H9 (cell line): Measurements from ENCODE around the gene PLD1. TPM values are rescaled to one million over a fixed set of nuclear protein-coding genes. Genes with fewer than 3 reads are reported as not detected.
A peak's percentile ranks its signal among the peaks of the same experiment; 100 is the strongest.

Source experiments
- DNase-seq: peaks from one replicate; pipeline ENCODE4 v3.0.0-alpha.2; 2017
- H2AFZ ChIP-seq: one replicate; pipeline ENCODE4 v1.6.1; 2013; ENCODE audit warnings: mild to moderate bottlenecking, low read length, control low read depth, moderate library complexity
- H2AK5ac ChIP-seq: 2 replicates; pipeline ENCODE4 v1.6.1; 2013; ENCODE audit warnings: low read length, control low read depth, mixed read lengths; ENCODE audit not compliant: insufficient read length
- H2BK120ac ChIP-seq: one replicate; pipeline ENCODE4 v1.6.1; 2013; ENCODE audit warnings: low read depth, mild to moderate bottlenecking, low read length, control low read depth, inconsistent platforms; ENCODE audit not compliant: poor library complexity, severe bottlenecking
- H2BK12ac ChIP-seq: 2 replicates; pipeline ENCODE4 v1.6.1; 2013; ENCODE audit warnings: low read length, control low read depth, mixed read lengths, low read depth; ENCODE audit not compliant: insufficient read length
- H2BK15ac ChIP-seq: 2 replicates; pipeline ENCODE4 v1.6.1; 2013; ENCODE audit warnings: low read depth, low read length, control low read depth
- H2BK20ac ChIP-seq: one replicate; pipeline ENCODE4 v1.6.1; 2013; ENCODE audit warnings: low read depth, mild to moderate bottlenecking, low read length, control low read depth, inconsistent platforms; ENCODE audit not compliant: poor library complexity, severe bottlenecking
- H2BK5ac ChIP-seq: 2 replicates; pipeline ENCODE4 v1.6.1; 2013; ENCODE audit warnings: low read length, control low read depth, mixed read lengths; ENCODE audit not compliant: insufficient read length
- H3K14ac ChIP-seq: 2 replicates; pipeline ENCODE4 v1.6.1; 2013; ENCODE audit warnings: low read length, control low read depth; ENCODE audit not compliant: insufficient read depth
- H3K18ac ChIP-seq: 2 replicates; pipeline ENCODE4 v1.6.1; 2013; ENCODE audit warnings: low read depth, mild to moderate bottlenecking, mixed read lengths, low read length, control low read depth; ENCODE audit not compliant: insufficient read length
- H3K23ac ChIP-seq: 2 replicates; pipeline ENCODE4 v1.6.1; 2013; ENCODE audit warnings: low read length, control low read depth, mixed read lengths, low read depth; ENCODE audit not compliant: insufficient read length
- H3K23me2 ChIP-seq: 2 replicates; pipeline ENCODE4 v1.6.1; 2013; ENCODE audit warnings: low read depth, mild to moderate bottlenecking, mixed read lengths, low read length, control low read depth; ENCODE audit not compliant: insufficient read length, poor library complexity, severe bottlenecking
- H3K27ac ChIP-seq: 2 replicates; pipeline ENCODE4 v1.5.1; 2013; ENCODE audit warnings: low read length, control low read depth, mixed read lengths, low read depth; ENCODE audit not compliant: insufficient read length
- H3K27me3 ChIP-seq: 2 replicates; pipeline ENCODE4 v1.6.1; 2013; ENCODE audit warnings: low read length, control low read depth, inconsistent platforms; ENCODE audit not compliant: insufficient read depth
- H3K4ac ChIP-seq: 2 replicates; pipeline ENCODE4 v1.6.1; 2013; ENCODE audit warnings: low read depth, mild to moderate bottlenecking, control low read depth, inconsistent platforms, low read length, moderate library complexity
- H3K4me1 ChIP-seq: 2 replicates; pipeline ENCODE4 v1.6.1; 2013; ENCODE audit warnings: low read length, control low read depth, inconsistent platforms; ENCODE audit not compliant: insufficient read depth
- H3K4me2 ChIP-seq: 2 replicates; pipeline ENCODE4 v1.6.1; 2013; ENCODE audit warnings: low read length, control low read depth, mixed read lengths; ENCODE audit not compliant: insufficient read length, insufficient read depth
- H3K56ac ChIP-seq: 2 replicates; pipeline ENCODE4 v1.6.1; 2013; ENCODE audit warnings: low read depth, mild to moderate bottlenecking, mixed read lengths, low read length, control low read depth; ENCODE audit not compliant: insufficient read length
- H3K79me1 ChIP-seq: 2 replicates; pipeline ENCODE4 v1.6.1; 2013; ENCODE audit warnings: low read depth, mild to moderate bottlenecking, moderate library complexity, low read length, control low read depth, inconsistent platforms; ENCODE audit not compliant: insufficient read depth, poor library complexity, severe bottlenecking
- H3K79me2 ChIP-seq: 2 replicates; pipeline ENCODE4 v1.6.1; 2013; ENCODE audit warnings: low read length, control low read depth, inconsistent platforms; ENCODE audit not compliant: insufficient read depth
- H3K9ac ChIP-seq: 2 replicates; pipeline ENCODE4 v1.6.1; 2013; ENCODE audit warnings: low read length, control low read depth, mixed read lengths; ENCODE audit not compliant: insufficient read length; ENCODE audit errors: extremely low read depth
- H3K9me3 ChIP-seq: one replicate; pipeline ENCODE4 v1.6.1; 2013; ENCODE audit warnings: low read depth, low read length, inconsistent platforms; ENCODE audit not compliant: control insufficient read depth
- H3T11ph ChIP-seq: one replicate; pipeline ENCODE4 v1.6.1; 2013; ENCODE audit warnings: mild to moderate bottlenecking, low read length, control low read depth, inconsistent platforms
- H4K20me1 ChIP-seq: one replicate; pipeline ENCODE4 v1.6.1; 2013; ENCODE audit not compliant: control insufficient read depth, insufficient read length, insufficient read depth
- H4K5ac ChIP-seq: 2 replicates; pipeline ENCODE4 v1.6.1; 2013; ENCODE audit warnings: low read depth, mild to moderate bottlenecking, mixed read lengths, low read length, control low read depth; ENCODE audit not compliant: insufficient read length
- H4K8ac ChIP-seq: replicated peaks from 2 replicates; pipeline ENCODE4 v1.6.1; 2013; ENCODE audit warnings: low read length, control low read depth, mixed read lengths, low read depth; ENCODE audit not compliant: insufficient read length
- H4K91ac ChIP-seq: 2 replicates; pipeline ENCODE4 v1.6.1; 2013; ENCODE audit warnings: low read depth, mild to moderate bottlenecking, moderate library complexity, mixed read lengths, low read length, control low read depth; ENCODE audit not compliant: insufficient read length
- H3K27ac Mint-ChIP-seq, 3 experiments: 2 replicates in 2 of 3; 3 replicates in 1 of 3; pipeline ENCODE4 v1.8.0; 2020 to 2021; ENCODE audit warnings: mixed read lengths in 3 of 3, mild to moderate bottlenecking in 1 of 3, moderate library complexity in 1 of 3
- H3K27me3 Mint-ChIP-seq: 2 replicates; pipeline ENCODE4 v1.8.0; 2021; ENCODE audit warnings: low read depth, mild to moderate bottlenecking, moderate library complexity, mixed read lengths
- H3K36me3 Mint-ChIP-seq, 3 experiments: 2 replicates in 2 of 3; 3 replicates in 1 of 3; pipeline ENCODE4 v1.8.0; 2020 to 2021; ENCODE audit warnings: low read depth in 3 of 3, mixed read lengths in 3 of 3; ENCODE audit not compliant: insufficient read depth in 1 of 3
- H3K4me1 Mint-ChIP-seq, 2 experiments: 2 replicates each; pipeline ENCODE4 v1.8.0; 2020; ENCODE audit warnings: mixed read lengths in 2 of 2
- H3K4me3 Mint-ChIP-seq, 2 experiments: 2 replicates in 1 of 2; 3 replicates in 1 of 2; pipeline ENCODE4 v1.8.0; 2020 to 2021; ENCODE audit warnings: mild to moderate bottlenecking in 2 of 2, mixed read lengths in 2 of 2, moderate library complexity in 1 of 2
- H3K9me3 Mint-ChIP-seq, 2 experiments: 2 replicates in 1 of 2; 3 replicates in 1 of 2; pipeline ENCODE4 v1.8.0; 2020; ENCODE audit warnings: mild to moderate bottlenecking in 2 of 2, mixed read lengths in 2 of 2, moderate library complexity in 1 of 2
- CTCF ChIP-seq: fragments of 200-600 bp; sonication (generic); conservative IDR thresholded peaks from 3 replicates; pipeline ENCODE4 v1.8.0; 2021; ENCODE audit warnings: antibody characterized with exemption, mild to moderate bottlenecking
- WGBS: extraction: QIAGEN DNeasy Blood & Tissue Kit; methylation state at CpG from one replicate; pipeline ENCODE4 v1.1.7; 2013; ENCODE audit warnings: missing lambda C conversion rate, low lambda C conversion rate, mixed read lengths; ENCODE audit not compliant: insufficient read length; ENCODE audit errors: extremely low coverage; 5-methylcytosine and 5-hydroxymethylcytosine counted together
- total RNA-seq: library from RNA; stranded (reverse); gene quantifications from 2 replicates; pipeline ENCODE4 v1.2.1, GENCODE V29; 2021

Gene PLD1
- total RNA-seq, 1 experiment from 2014 or later: 1.8 TPM

GRCh38 chr3:171791692-171792076 is 18.6 kb downstream of the PLD1 start:
- H3K18ac ChIP-seq: no peak overlapping the region
- no peak overlapping the region for H3K27ac ChIP-seq
- H2BK20ac ChIP-seq: no peak overlapping the region
- H3K79me1 ChIP-seq: no peaks in the 10 kb centered on the region
- no CpG with 5 or more reads among the region's 5 CpGs for WGBS
- Mint-ChIP-seq H3K27me3 (no peaks in the 10 kb centered on the region), H3K27ac (peak overlapping the region in 1 of 3 experiments; percentile 35; a peak in 1 of 7 replicates), H3K4me3 (no peak overlapping the region), H3K4me1 (peaks cover 11 to 20% of the 10 kb centered on the region in 2 experiments), H3K36me3 (no peaks in the 10 kb centered on the region), H3K9me3 (no peaks in the 10 kb centered on the region)
- H4K5ac ChIP-seq: no peak overlapping the region
- no peak overlapping the region for H2BK12ac ChIP-seq
- H3K79me2 ChIP-seq: no peaks in the 10 kb centered on the region
- H3K9ac ChIP-seq: no peak overlapping the region
- no peak overlapping the region for H3K23ac ChIP-seq
- H3K9me3 ChIP-seq: no peaks in the 10 kb centered on the region
- H3K27me3 ChIP-seq: no peaks in the 10 kb centered on the region
- TF ChIP-seq CTCF: no peak
- no peaks in the 10 kb centered on the region for H4K20me1 ChIP-seq
- no peak overlapping the region for H3T11ph ChIP-seq
- H2BK5ac ChIP-seq: no peak overlapping the region
- H3K14ac ChIP-seq: peak overlapping the region; percentile 20; the same call in 1 of the 2 replicates
- H2BK120ac ChIP-seq: no peak overlapping the region
- no peaks in the 10 kb centered on the region for H3K23me2 ChIP-seq
- H3K4me2 ChIP-seq: no peak overlapping the region
- H2BK15ac ChIP-seq: no peak overlapping the region
- H2AFZ ChIP-seq: peak overlapping the region; percentile 12
- H2AK5ac ChIP-seq: no peak overlapping the region
- no peak overlapping the region for H4K8ac ChIP-seq
- no peak overlapping the region for H4K91ac ChIP-seq
- no peak overlapping the region for H3K4ac ChIP-seq
- H3K4me1 ChIP-seq: peaks cover 4% of the 10 kb centered on the region; the same call in 1 of the 2 replicates
- no peak for DNase-seq
- H3K56ac ChIP-seq: no peak overlapping the region
